ENCODE measurements around the gene TENM4. TPM values are rescaled to one million over a fixed set of nuclear protein-coding genes. Genes with fewer than 3 reads are reported as not detected.

The TENM4 gene
- total and polyA plus RNA-seq, 2 of the 13 experiments (the other 11 are each of a cell fraction or from before 2014, with no cell fraction given), result not detected

DNA sequence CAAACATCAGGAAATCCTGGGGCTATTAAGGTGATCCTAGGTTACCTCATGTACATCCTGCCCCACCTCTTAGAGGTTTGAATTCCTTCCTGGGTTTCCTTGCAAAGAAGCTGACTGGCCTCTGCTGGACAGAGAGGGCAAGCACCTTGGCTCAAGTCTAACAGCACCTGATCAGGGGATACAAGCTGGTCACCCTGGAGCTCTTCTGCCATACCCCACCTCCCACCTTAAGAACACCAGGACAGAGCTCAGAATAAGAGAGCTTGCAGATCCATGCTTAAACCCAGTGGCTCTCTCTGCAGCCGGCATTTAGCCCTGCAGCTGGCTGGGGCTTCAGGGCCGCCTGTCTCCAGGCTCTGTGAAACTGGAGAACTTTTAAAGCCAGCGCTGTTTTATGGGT is 479.6 kb downstream of the TENM4 start:
- Histone ChIP-seq H3K36me3 (replicated peaks in 1 of 2; ENCODE audit: control insufficient read depth in 1 of 2, insufficient read depth in 2 of 2, low read length in 2 of 2) (no peaks in the 10 kb centered on the region), H3K79me2 (ENCODE audit: insufficient read depth, low read length) (no peaks in the 10 kb centered on the region), H2AFZ (ENCODE audit: low read length) (no peak overlapping the region), H3K9ac (ENCODE audit: insufficient read depth, low read depth, low read length) (no peak overlapping the region), H3K4me2 (ENCODE audit: low read depth, low read length) (no peak overlapping the region), H3K9me3 (ENCODE audit: low read length) (no peaks in the 10 kb centered on the region), H3K27ac (ENCODE audit: extremely low read length, insufficient read depth, low read length) (no peak overlapping the region), H3K4me3 (replicated peaks in 1 of 3; ENCODE audit: insufficient read depth in 1 of 3, low read depth in 2 of 3, low read length in 3 of 3) (no peak overlapping the region), H4K20me1 (ENCODE audit: insufficient read depth, low read length) (no peaks in the 10 kb centered on the region), H3K4me1 (ENCODE audit: insufficient read depth, low read length) (no peaks in the 10 kb centered on the region), H3K27me3 (ENCODE audit: control insufficient read depth in 1 of 2, insufficient read depth in 2 of 2, low read length in 2 of 2) (peaks cover 0 to 3% of the 10 kb centered on the region in 2 experiments; a peak in 2 of 5 replicates)
- DNase-seq (ENCODE audit: low spot score) (no peak), ATAC-seq (peak; percentile 82), FAIRE-seq (no peak)
- 32% methylated on average over 3 of the region's 3 CpGs for WGBS (ENCODE audit: low lambda C conversion rate)
- CTCF ChIA-PET (ENCODE audit: low intra/inter-chr PET ratio, low total read pairs), result no interaction called here
- TF ChIP-seq SMC3 (IDR thresholded peaks at IDR 0.05; ENCODE audit: low read length) (0 out of 2 replicates have a peak, but pooled peaks have one; percentile 4), NR2F6 (IDR thresholded peaks at IDR 0.05) (no peak), NR2F6 (CRISPR knock-in tag; IDR thresholded peaks at IDR 0.05) (no peak), STAG1 (CRISPR knock-in tag; IDR thresholded peaks at IDR 0.05) (peak; percentile 60)
- TF ChIP-seq, protein P1, sequence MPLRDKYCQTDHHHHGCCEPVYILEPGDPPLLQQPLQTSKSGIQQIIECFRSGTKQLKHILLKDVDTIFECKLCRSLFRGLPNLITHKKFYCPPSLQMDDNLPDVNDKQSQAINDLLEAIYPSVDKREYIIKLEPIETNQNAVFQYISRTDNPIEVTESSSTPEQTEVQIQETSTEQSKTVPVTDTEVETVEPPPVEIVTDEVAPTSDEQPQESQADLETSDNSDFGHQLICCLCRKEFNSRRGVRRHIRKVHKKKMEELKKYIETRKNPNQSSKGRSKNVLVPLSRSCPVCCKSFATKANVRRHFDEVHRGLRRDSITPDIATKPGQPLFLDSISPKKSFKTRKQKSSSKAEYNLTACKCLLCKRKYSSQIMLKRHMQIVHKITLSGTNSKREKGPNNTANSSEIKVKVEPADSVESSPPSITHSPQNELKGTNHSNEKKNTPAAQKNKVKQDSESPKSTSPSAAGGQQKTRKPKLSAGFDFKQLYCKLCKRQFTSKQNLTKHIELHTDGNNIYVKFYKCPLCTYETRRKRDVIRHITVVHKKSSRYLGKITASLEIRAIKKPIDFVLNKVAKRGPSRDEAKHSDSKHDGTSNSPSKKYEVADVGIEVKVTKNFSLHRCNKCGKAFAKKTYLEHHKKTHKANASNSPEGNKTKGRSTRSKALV (CRISPR knock-in tag; IDR thresholded peaks at IDR 0.05), result no peak
- TF ChIP-seq, protein P2, sequence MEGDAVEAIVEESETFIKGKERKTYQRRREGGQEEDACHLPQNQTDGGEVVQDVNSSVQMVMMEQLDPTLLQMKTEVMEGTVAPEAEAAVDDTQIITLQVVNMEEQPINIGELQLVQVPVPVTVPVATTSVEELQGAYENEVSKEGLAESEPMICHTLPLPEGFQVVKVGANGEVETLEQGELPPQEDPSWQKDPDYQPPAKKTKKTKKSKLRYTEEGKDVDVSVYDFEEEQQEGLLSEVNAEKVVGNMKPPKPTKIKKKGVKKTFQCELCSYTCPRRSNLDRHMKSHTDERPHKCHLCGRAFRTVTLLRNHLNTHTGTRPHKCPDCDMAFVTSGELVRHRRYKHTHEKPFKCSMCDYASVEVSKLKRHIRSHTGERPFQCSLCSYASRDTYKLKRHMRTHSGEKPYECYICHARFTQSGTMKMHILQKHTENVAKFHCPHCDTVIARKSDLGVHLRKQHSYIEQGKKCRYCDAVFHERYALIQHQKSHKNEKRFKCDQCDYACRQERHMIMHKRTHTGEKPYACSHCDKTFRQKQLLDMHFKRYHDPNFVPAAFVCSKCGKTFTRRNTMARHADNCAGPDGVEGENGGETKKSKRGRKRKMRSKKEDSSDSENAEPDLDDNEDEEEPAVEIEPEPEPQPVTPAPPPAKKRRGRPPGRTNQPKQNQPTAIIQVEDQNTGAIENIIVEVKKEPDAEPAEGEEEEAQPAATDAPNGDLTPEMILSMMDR (CRISPR knock-in tag; IDR thresholded peaks at IDR 0.05), result peak; percentile 61
- intact Hi-C loops (cut with micrococcal nuclease; ENCODE audit: unreplicated experiment), result no loop called here
- POLR2A ChIA-PET, result no interaction called here
- in situ Hi-C loops (cut with HindIII; ENCODE audit: extremely low pct_ligation_motif_present, low pct_unique_long_range_greater_than_20kb), result no loop called here
- BruUV-seq (replicated peaks), result no TSS peak

Data from HepG2 (cell line).